D721Med (cell line): ENCODE measurements around the gene EPRS1.
"Not testable (repeated sequence)": the region's sequence is repeated elsewhere in the genome, so short reads cannot be mapped to it uniquely, and the experiment has no call there.

ENCODE experiments used
- DNase-seq: peaks from one replicate; pipeline ENCODE4 v3.0.0; 2011; ENCODE audit warnings: low spot score; ENCODE audit not compliant: insufficient read length
- FAIRE-seq: peaks from 2 replicates; lab custom pipeline; 2011; peaks lifted over from hg19 to GRCh38; lab: Jason Lieb, UNC
- TF ChIP-seq, protein P1 (sequence below): IDR thresholded peaks from 2 replicates; pipeline ENCODE4 v1.5.1; 2012; ENCODE audit warnings: mild to moderate bottlenecking, control low read depth; ENCODE audit not compliant: insufficient read depth; ENCODE audit errors: missing control alignments

The EPRS1 gene

GRCh38 chr1:220056374-220056773 is 10.1 kb upstream of the EPRS1 start:
- no peak for DNase-seq
- TF ChIP-seq, protein P1, sequence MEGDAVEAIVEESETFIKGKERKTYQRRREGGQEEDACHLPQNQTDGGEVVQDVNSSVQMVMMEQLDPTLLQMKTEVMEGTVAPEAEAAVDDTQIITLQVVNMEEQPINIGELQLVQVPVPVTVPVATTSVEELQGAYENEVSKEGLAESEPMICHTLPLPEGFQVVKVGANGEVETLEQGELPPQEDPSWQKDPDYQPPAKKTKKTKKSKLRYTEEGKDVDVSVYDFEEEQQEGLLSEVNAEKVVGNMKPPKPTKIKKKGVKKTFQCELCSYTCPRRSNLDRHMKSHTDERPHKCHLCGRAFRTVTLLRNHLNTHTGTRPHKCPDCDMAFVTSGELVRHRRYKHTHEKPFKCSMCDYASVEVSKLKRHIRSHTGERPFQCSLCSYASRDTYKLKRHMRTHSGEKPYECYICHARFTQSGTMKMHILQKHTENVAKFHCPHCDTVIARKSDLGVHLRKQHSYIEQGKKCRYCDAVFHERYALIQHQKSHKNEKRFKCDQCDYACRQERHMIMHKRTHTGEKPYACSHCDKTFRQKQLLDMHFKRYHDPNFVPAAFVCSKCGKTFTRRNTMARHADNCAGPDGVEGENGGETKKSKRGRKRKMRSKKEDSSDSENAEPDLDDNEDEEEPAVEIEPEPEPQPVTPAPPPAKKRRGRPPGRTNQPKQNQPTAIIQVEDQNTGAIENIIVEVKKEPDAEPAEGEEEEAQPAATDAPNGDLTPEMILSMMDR = no peak
- no peak for FAIRE-seq

DNA sequence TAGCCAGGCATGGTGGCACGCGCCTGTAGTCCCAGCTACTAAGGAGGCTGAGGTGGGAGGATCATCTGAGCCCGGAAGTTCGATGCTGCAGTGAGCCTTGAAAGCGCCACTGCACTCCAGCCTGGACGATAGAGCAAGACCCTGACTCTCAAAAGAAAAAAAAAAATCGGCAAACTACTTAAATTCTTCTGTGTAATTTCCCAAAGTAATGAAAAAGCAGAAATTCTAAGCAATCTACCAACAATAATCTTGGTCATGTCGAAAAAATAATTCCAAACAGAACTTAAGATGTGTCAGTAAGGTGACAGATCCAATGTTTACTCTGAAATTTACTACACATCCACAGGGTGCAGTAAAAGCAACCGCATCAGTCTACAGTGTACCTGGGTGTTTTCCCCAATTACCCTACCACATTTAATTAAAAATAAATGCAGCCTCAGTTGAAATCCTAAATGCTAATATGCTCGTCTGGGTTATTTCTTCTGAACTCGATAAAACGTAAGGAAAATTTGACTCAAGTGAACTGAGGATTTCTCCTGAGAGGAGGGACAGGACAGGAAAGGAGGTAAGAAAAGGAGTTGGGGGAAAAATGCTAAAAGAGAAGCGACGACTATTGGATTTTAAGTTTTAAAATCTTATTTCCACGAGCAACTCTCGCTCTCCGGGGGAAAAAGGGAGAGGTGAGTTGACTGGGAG is 801 bp downstream of the EPRS1 start:
- DNase-seq (no peak), FAIRE-seq (no peak)

DNA sequence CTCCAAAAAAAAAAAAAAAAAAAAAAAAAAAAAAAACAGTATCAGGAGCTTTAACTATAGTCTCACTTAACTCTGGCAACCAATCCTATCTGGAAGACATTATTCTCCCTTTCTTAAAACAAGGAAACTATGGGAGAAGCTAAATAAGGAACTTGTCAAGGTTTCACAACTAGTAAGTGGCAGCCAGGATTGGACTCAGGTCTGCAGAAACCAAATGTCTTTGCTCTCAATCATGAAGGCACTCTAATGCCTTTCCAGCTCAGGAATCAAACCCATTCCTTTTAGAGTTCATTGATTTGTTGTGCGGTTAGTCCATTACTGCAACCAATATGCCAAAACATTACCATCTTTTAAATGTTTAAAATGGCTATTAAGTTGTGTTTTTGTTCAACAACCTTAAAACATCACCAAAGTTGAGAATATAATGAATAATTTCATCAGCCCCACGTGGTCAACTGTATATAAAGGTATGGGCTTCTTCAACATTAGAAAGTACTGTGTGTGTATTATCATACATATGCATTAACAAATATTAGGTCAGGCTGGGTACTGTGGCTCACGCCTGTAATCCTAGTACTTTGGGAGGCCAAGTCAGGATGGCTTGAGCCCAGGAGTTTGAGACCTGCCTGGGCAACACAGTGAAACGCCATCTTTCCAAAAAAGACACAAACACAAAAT is 1.5 kb downstream of the EPRS1 start:
- TF ChIP-seq, protein P1 = no peak
- FAIRE-seq (no peak), DNase-seq (no peak)

More for the DNA sequence above, 801 bp downstream of the EPRS1 start:
- TF ChIP-seq, protein P1 = no peak

GRCh38 chr1:220043646-220044045 is 2.7 kb downstream of the EPRS1 start:
- DNase-seq (no peak), FAIRE-seq (peak; percentile 29)

GRCh38 chr1:220040028-220040596 is 6.2 kb downstream of the EPRS1 start:
- FAIRE-seq (no peak), DNase-seq (no peak)
- TF ChIP-seq, protein P1 = no peak

More at GRCh38 chr1:220043646-220044045, 2.7 kb downstream of the EPRS1 start:
- TF ChIP-seq, protein P1 = no peak

GRCh38 chr1:220038640-220039039 is 7.7 kb downstream of the EPRS1 start:
- TF ChIP-seq, protein P1 = no peak
- no peak for FAIRE-seq
- no peak for DNase-seq

- DNase-seq, FAIRE-seq: not testable (repeated sequence)
Measured at GRCh38 chr1:220037810-220038209, 8.5 kb downstream of the EPRS1 start.
